Lung (tissue), 12 donors: Measurements from ENCODE around the gene WSCD2. TPM values are rescaled to one million over a fixed set of nuclear protein-coding genes. Genes with fewer than 3 reads are reported as not detected.

Experiments used
- ATAC-seq: fragments of 200-7000 bp; cut with Tn5 transposase; one replicate; pipeline ENCODE4 v1.9.1; 2020; ENCODE audit warnings: moderate number of reproducible peaks; ENCODE audit not compliant: insufficient read depth, low FRiP score
- DNase-seq, 3 donors: peaks; one replicate each; pipeline ENCODE4 v3.0.0-alpha.2; 2013 to 2017
- H3K27ac ChIP-seq, 2 donors: one replicate each; pipeline ENCODE4 v1.5.1; 2013; ENCODE audit warnings: mild to moderate bottlenecking in 2 of 2, moderate library complexity in 2 of 2, control low read depth in 1 of 2, inconsistent platforms in 1 of 2, low read depth in 1 of 2, low read length in 1 of 2
- H3K27me3 ChIP-seq, 3 donors: one replicate each; pipeline ENCODE4 v1.5.1; 2013; ENCODE audit warnings: low read length in 2 of 3; ENCODE audit not compliant: control insufficient read depth in 3 of 3, insufficient read depth in 3 of 3
- H3K36me3 ChIP-seq, 4 donors: one replicate each; pipeline ENCODE4 v1.5.1; 2013; ENCODE audit warnings: low read length in 4 of 4, mild to moderate bottlenecking in 1 of 4, moderate library complexity in 1 of 4; ENCODE audit not compliant: control insufficient read depth in 4 of 4, insufficient read depth in 4 of 4
- H3K4me1 ChIP-seq, 5 donors: one replicate each; pipeline ENCODE4 v1.5.1; 2013; ENCODE audit warnings: low read length in 5 of 5, mild to moderate bottlenecking in 2 of 5, moderate library complexity in 1 of 5; ENCODE audit not compliant: control insufficient read depth in 5 of 5, insufficient read depth in 5 of 5
- H3K4me3 ChIP-seq: one replicate; pipeline ENCODE4 v1.5.1; 2013; ENCODE audit warnings: mild to moderate bottlenecking, control low read depth, moderate library complexity
- H3K9ac ChIP-seq, 2 donors: one replicate each; pipeline ENCODE4 v1.5.1; 2013; ENCODE audit warnings: low read length in 2 of 2, control low read depth in 1 of 2; ENCODE audit not compliant: insufficient read depth in 1 of 2
- H3K9me3 ChIP-seq, 4 donors: one replicate each; pipeline ENCODE4 v1.5.1; 2013; ENCODE audit warnings: low read length in 3 of 4, mild to moderate bottlenecking in 1 of 4, moderate library complexity in 1 of 4; ENCODE audit not compliant: control insufficient read depth in 4 of 4, insufficient read depth in 3 of 4
- WGBS, 2 donors: extraction: QIAGEN DNeasy Blood & Tissue Kit; methylation state at CpG; one replicate each; pipeline ENCODE4 v1.1.7; 2013; 5-methylcytosine and 5-hydroxymethylcytosine counted together
- polyA plus RNA-seq, 2 donors: library from polyadenylated mRNA; stranded (reverse); fragments of 200-250 nt; gene quantifications; one replicate each; pipeline ENCODE4 v1.2.1, GENCODE V29; 2013
- total RNA-seq, 2 donors: library from RNA; depleted of rRNA in 1 of 2; stranded (reverse); fragments of >200 nt in 1 of 2; gene quantifications; one replicate each; pipeline ENCODE4 v1.2.1, GENCODE V29; 2014 to 2021
- TF ChIP-seq, protein P1 (sequence below): IDR thresholded peaks from 2 replicates; pipeline ENCODE4 v1.5.1; 2012; ENCODE audit warnings: mild to moderate bottlenecking; ENCODE audit errors: control extremely low read depth, extremely low read depth
- donor health status: control.
- donor health status: control.
- donor health status: Bipolar disorder and iron deficiency.
- donor health status: healthy.
- donor health status: DM: yes; HTN: yes; CAD: no.

The WSCD2 gene
- total and polyA plus RNA-seq, 4 donors, result 0.02 to 1.8 (median 0.40) TPM

DNA sequence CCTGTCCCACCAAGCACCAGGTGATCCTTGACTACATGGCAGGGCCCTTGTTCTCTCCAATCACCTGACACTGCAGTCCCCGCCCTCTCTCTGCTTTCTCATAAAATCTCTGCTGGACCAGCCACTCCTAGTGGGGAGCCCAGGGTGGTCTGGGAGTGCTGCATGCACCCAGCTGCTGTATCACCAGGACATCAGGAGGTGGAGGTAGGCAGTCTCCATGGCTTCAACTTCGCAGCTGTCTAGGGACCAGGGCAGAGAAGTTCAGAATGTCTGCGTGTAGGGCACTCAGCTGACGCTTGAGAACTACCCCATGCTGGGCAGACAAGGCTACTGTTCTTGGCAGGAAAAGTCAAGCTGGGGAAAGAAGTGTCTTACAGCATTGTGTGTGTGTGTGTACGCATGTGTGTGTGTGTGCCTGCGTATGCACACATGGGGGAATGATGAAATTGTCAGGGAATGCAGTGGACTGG lies 2.6 kb downstream of the WSCD2 start:
- Histone ChIP-seq H3K27me3 (peaks cover 0 to 41% (median 29%) of the 10 kb centered on the region in 3 donors), H3K27ac (no peak overlapping the region), H3K9me3 (no peaks in the 10 kb centered on the region), H3K36me3 (no peaks in the 10 kb centered on the region), H3K9ac (no peak overlapping the region), H3K4me1 (peaks cover 0 to 14% (median 0%) of the 10 kb centered on the region in 5 donors), H3K4me3 (no peak overlapping the region)
- WGBS, 2 donors, result 48 to 66% methylated on average over 6 of the region's 6 CpGs
- ATAC-seq (no peak), DNase-seq (no peak)
- TF ChIP-seq, protein P1, sequence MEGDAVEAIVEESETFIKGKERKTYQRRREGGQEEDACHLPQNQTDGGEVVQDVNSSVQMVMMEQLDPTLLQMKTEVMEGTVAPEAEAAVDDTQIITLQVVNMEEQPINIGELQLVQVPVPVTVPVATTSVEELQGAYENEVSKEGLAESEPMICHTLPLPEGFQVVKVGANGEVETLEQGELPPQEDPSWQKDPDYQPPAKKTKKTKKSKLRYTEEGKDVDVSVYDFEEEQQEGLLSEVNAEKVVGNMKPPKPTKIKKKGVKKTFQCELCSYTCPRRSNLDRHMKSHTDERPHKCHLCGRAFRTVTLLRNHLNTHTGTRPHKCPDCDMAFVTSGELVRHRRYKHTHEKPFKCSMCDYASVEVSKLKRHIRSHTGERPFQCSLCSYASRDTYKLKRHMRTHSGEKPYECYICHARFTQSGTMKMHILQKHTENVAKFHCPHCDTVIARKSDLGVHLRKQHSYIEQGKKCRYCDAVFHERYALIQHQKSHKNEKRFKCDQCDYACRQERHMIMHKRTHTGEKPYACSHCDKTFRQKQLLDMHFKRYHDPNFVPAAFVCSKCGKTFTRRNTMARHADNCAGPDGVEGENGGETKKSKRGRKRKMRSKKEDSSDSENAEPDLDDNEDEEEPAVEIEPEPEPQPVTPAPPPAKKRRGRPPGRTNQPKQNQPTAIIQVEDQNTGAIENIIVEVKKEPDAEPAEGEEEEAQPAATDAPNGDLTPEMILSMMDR, result no peak

DNA sequence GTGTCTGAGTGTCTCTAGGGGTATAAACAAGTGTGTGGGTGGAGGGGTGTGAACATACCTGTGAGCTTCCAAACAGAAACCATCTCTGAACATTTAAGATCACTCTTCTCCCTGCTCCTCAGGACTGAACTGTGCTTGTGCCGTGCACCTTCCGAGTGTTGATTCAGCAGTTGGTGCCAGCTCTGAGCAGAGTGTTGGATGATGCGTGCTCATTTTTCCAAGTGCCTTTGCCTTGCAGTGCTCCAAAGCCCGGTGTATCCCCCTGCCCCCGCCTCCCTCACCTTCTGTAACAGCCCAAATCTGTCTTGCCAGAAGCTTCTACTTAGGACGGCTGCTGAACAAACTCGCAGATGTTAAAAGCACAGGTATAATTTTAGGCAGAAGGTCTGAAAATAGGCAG lies 4.4 kb downstream of the WSCD2 start:
- Histone ChIP-seq H3K4me3 (no peak overlapping the region), H3K27ac (no peak overlapping the region), H3K36me3 (no peaks in the 10 kb centered on the region), H3K9ac (no peak overlapping the region), H3K9me3 (no peaks in the 10 kb centered on the region), H3K4me1 (peaks cover 0 to 14% (median 0%) of the 10 kb centered on the region in 5 donors), H3K27me3 (peaks cover 0 to 25% (median 12%) of the 10 kb centered on the region in 3 donors)
- TF ChIP-seq, protein P1, result no peak
- no peak for DNase-seq
- 39 to 59% methylated on average over 7 of the region's 7 CpGs for WGBS, 2 donors
- ATAC-seq, result no peak

DNA sequence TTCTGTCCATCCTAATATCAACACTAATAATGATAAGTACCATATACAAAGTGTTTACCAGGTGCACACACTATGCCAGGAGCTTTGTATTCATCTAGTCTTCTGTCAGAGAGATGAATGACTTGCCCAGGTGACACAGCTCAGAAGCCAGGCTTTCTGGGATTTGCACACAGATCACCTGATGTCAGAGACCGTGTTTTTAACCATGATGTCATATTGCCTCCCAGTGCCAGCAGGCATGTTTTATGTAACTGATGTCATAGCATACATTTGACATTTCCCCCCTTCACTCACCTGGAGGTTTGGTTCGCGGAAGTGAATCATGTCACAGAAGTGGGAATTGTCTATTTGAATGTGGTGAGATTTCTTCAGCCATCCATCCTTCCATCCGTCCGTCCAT lies 5.7 kb downstream of the WSCD2 start:
- no peaks in the 10 kb centered on the region for H3K36me3 ChIP-seq
- DNase-seq (no peak), ATAC-seq (no peak)
- WGBS, 2 donors, result 91 to 93% methylated on average over 5 of the region's 5 CpGs
- no peak overlapping the region for H3K4me3 ChIP-seq
- H3K9ac ChIP-seq, result no peak overlapping the region
- H3K27ac ChIP-seq, result no peak overlapping the region
- TF ChIP-seq, protein P1, result no peak
- H3K27me3 ChIP-seq, result peaks cover 0 to 21% (median 12%) of the 10 kb centered on the region in 3 donors
- H3K4me1 ChIP-seq, result peaks cover 0 to 4% (median 0%) of the 10 kb centered on the region in 5 donors
- H3K9me3 ChIP-seq, result no peaks in the 10 kb centered on the region

DNA sequence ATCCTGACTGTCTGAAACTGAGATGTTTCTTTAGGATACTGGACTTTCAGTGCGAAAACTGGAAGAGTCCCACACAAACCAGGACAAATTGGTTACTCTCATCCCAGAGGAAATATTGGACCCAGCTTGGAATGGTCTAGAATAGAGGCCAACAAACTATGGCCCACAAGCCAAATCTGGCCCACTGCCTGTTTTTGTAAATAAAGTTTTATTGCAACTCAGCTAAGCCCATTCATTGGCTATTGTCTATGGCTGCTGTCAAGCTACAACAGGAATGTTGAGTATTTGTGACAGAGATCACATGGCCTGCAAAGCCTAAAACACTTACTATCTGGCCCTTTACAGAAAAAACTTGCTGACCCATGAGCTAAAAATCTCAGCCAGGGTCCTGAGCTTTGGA lies 6.5 kb downstream of the WSCD2 start:
- WGBS, 2 donors, result 76 to 96% methylated on average over 1 of the region's 1 CpG
- TF ChIP-seq, protein P1, result no peak
- ATAC-seq, result no peak

More for the DNA sequence above, 6.5 kb downstream of the WSCD2 start:
- no peaks in the 10 kb centered on the region for H3K9me3 ChIP-seq
- H3K27me3 ChIP-seq, result peaks cover 0 to 18% (median 12%) of the 10 kb centered on the region in 3 donors
- no peak overlapping the region for H3K9ac ChIP-seq
- H3K4me3 ChIP-seq, result no peak overlapping the region
- no peaks in the 10 kb centered on the region for H3K36me3 ChIP-seq
- DNase-seq, result no peak
- no peaks in the 10 kb centered on the region for H3K4me1 ChIP-seq
- H3K27ac ChIP-seq, result no peak overlapping the region
